ENCODE results near the gene NT5DC3.

NT5DC3 gene

GRCh38 chr12:103802586-103802886 lies 38.5 kb downstream of the NT5DC3 start:
- Histone ChIP-seq H3K9me3 (ENCODE audit: control insufficient read depth, low read length) (no peaks in the 10 kb centered on the region), H3K27ac (ENCODE audit: insufficient read depth, low read length, poor library complexity, severe bottlenecking) (no peak overlapping the region), H3K27me3 (replicated peaks; ENCODE audit: control insufficient read depth, insufficient read depth, low read length, poor library complexity, severe bottlenecking) (no peaks in the 10 kb centered on the region), H3K36me3 (ENCODE audit: control insufficient read depth, insufficient read depth, low read length) (no peaks in the 10 kb centered on the region), H3K4me1 (ENCODE audit: control insufficient read depth, insufficient read depth, low read length, poor library complexity, severe bottlenecking) (no peaks in the 10 kb centered on the region), H3K4me3 (ENCODE audit: insufficient read depth, low read depth, low read length, poor library complexity, severe bottlenecking) (no peak overlapping the region)
- no peak for DNase-seq

GRCh38 chr12:103801709-103802585 lies 39.1 kb downstream of the NT5DC3 start:
- H3K9me3 ChIP-seq (ENCODE audit: control insufficient read depth, low read length) = no peaks in the 10 kb centered on the region
- H3K4me1 ChIP-seq (ENCODE audit: control insufficient read depth, insufficient read depth, low read length, poor library complexity, severe bottlenecking) = no peaks in the 10 kb centered on the region
- no peaks in the 10 kb centered on the region for H3K27me3 ChIP-seq (replicated peaks; ENCODE audit: control insufficient read depth, insufficient read depth, low read length, poor library complexity, severe bottlenecking)
- no peaks in the 10 kb centered on the region for H3K36me3 ChIP-seq (ENCODE audit: control insufficient read depth, insufficient read depth, low read length)
- DNase-seq = no peak
- no peak overlapping the region for H3K4me3 ChIP-seq (ENCODE audit: insufficient read depth, low read depth, low read length, poor library complexity, severe bottlenecking)
- H3K27ac ChIP-seq (ENCODE audit: insufficient read depth, low read length, poor library complexity, severe bottlenecking) = no peak overlapping the region

- H3K36me3 ChIP-seq (ENCODE audit: control insufficient read depth, insufficient read depth, low read length) = no peaks in the 10 kb centered on the region
- H3K27ac ChIP-seq (ENCODE audit: insufficient read depth, low read length, poor library complexity, severe bottlenecking) = no peak overlapping the region
- DNase-seq = no peak
- no peaks in the 10 kb centered on the region for H3K4me1 ChIP-seq (ENCODE audit: control insufficient read depth, insufficient read depth, low read length, poor library complexity, severe bottlenecking)
- no peaks in the 10 kb centered on the region for H3K9me3 ChIP-seq (ENCODE audit: control insufficient read depth, low read length)
- H3K4me3 ChIP-seq (ENCODE audit: insufficient read depth, low read depth, low read length, poor library complexity, severe bottlenecking) = no peak overlapping the region
- H3K27me3 ChIP-seq (replicated peaks; ENCODE audit: control insufficient read depth, insufficient read depth, low read length, poor library complexity, severe bottlenecking) = no peaks in the 10 kb centered on the region
These were observed 40.9 kb downstream of the NT5DC3 start for GRCh38 chr12:103799857-103800771.

GRCh38 chr12:103799504-103799856 lies 41.6 kb downstream of the NT5DC3 start:
- H3K36me3 ChIP-seq (ENCODE audit: control insufficient read depth, insufficient read depth, low read length) = no peaks in the 10 kb centered on the region
- H3K9me3 ChIP-seq (ENCODE audit: control insufficient read depth, low read length) = no peaks in the 10 kb centered on the region
- H3K27ac ChIP-seq (ENCODE audit: insufficient read depth, low read length, poor library complexity, severe bottlenecking) = no peak overlapping the region
- H3K4me1 ChIP-seq (ENCODE audit: control insufficient read depth, insufficient read depth, low read length, poor library complexity, severe bottlenecking) = no peaks in the 10 kb centered on the region
- no peak for DNase-seq
- H3K4me3 ChIP-seq (ENCODE audit: insufficient read depth, low read depth, low read length, poor library complexity, severe bottlenecking) = no peak overlapping the region
- H3K27me3 ChIP-seq (replicated peaks; ENCODE audit: control insufficient read depth, insufficient read depth, low read length, poor library complexity, severe bottlenecking) = no peaks in the 10 kb centered on the region

GRCh38 chr12:103798586-103798985 lies 42.4 kb downstream of the NT5DC3 start:
- no peak overlapping the region for H3K27ac ChIP-seq (ENCODE audit: insufficient read depth, low read length, poor library complexity, severe bottlenecking)
- no peak for DNase-seq
- H3K36me3 ChIP-seq (ENCODE audit: control insufficient read depth, insufficient read depth, low read length) = no peaks in the 10 kb centered on the region
- H3K9me3 ChIP-seq (ENCODE audit: control insufficient read depth, low read length) = no peaks in the 10 kb centered on the region
- no peaks in the 10 kb centered on the region for H3K4me1 ChIP-seq (ENCODE audit: control insufficient read depth, insufficient read depth, low read length, poor library complexity, severe bottlenecking)
- H3K27me3 ChIP-seq (replicated peaks; ENCODE audit: control insufficient read depth, insufficient read depth, low read length, poor library complexity, severe bottlenecking) = no peaks in the 10 kb centered on the region
- H3K4me3 ChIP-seq (ENCODE audit: insufficient read depth, low read depth, low read length, poor library complexity, severe bottlenecking) = no peak overlapping the region

GRCh38 chr12:103794309-103795213 lies 46.5 kb downstream of the NT5DC3 start:
- Histone ChIP-seq H3K4me3 (ENCODE audit: insufficient read depth, low read depth, low read length, poor library complexity, severe bottlenecking) (no peak overlapping the region), H3K36me3 (ENCODE audit: control insufficient read depth, insufficient read depth, low read length) (no peaks in the 10 kb centered on the region), H3K27me3 (replicated peaks; ENCODE audit: control insufficient read depth, insufficient read depth, low read length, poor library complexity, severe bottlenecking) (no peaks in the 10 kb centered on the region), H3K4me1 (ENCODE audit: control insufficient read depth, insufficient read depth, low read length, poor library complexity, severe bottlenecking) (no peaks in the 10 kb centered on the region), H3K27ac (ENCODE audit: insufficient read depth, low read length, poor library complexity, severe bottlenecking) (no peak overlapping the region), H3K9me3 (ENCODE audit: control insufficient read depth, low read length) (no peaks in the 10 kb centered on the region)
- no peak for DNase-seq

GRCh38 chr12:103793512-103794045 lies 47.5 kb downstream of the NT5DC3 start:
- H3K4me3 ChIP-seq (ENCODE audit: insufficient read depth, low read depth, low read length, poor library complexity, severe bottlenecking) = no peak overlapping the region
- H3K27ac ChIP-seq (ENCODE audit: insufficient read depth, low read length, poor library complexity, severe bottlenecking) = no peak overlapping the region
- no peaks in the 10 kb centered on the region for H3K9me3 ChIP-seq (ENCODE audit: control insufficient read depth, low read length)
- no peaks in the 10 kb centered on the region for H3K36me3 ChIP-seq (ENCODE audit: control insufficient read depth, insufficient read depth, low read length)
- no peaks in the 10 kb centered on the region for H3K27me3 ChIP-seq (replicated peaks; ENCODE audit: control insufficient read depth, insufficient read depth, low read length, poor library complexity, severe bottlenecking)
- no peak for DNase-seq
- no peaks in the 10 kb centered on the region for H3K4me1 ChIP-seq (ENCODE audit: control insufficient read depth, insufficient read depth, low read length, poor library complexity, severe bottlenecking)

GRCh38 chr12:103793046-103793445 lies 48.0 kb downstream of the NT5DC3 start:
- no peak overlapping the region for H3K4me3 ChIP-seq (ENCODE audit: insufficient read depth, low read depth, low read length, poor library complexity, severe bottlenecking)
- H3K9me3 ChIP-seq (ENCODE audit: control insufficient read depth, low read length) = no peaks in the 10 kb centered on the region
- H3K27ac ChIP-seq (ENCODE audit: insufficient read depth, low read length, poor library complexity, severe bottlenecking) = no peak overlapping the region
- no peaks in the 10 kb centered on the region for H3K27me3 ChIP-seq (replicated peaks; ENCODE audit: control insufficient read depth, insufficient read depth, low read length, poor library complexity, severe bottlenecking)
- H3K36me3 ChIP-seq (ENCODE audit: control insufficient read depth, insufficient read depth, low read length) = no peaks in the 10 kb centered on the region
- no peaks in the 10 kb centered on the region for H3K4me1 ChIP-seq (ENCODE audit: control insufficient read depth, insufficient read depth, low read length, poor library complexity, severe bottlenecking)
- DNase-seq = no peak

- Histone ChIP-seq H3K27ac (ENCODE audit: insufficient read depth, low read length, poor library complexity, severe bottlenecking) (no peak overlapping the region), H3K9me3 (ENCODE audit: control insufficient read depth, low read length) (no peaks in the 10 kb centered on the region), H3K36me3 (ENCODE audit: control insufficient read depth, insufficient read depth, low read length) (no peaks in the 10 kb centered on the region), H3K27me3 (replicated peaks; ENCODE audit: control insufficient read depth, insufficient read depth, low read length, poor library complexity, severe bottlenecking) (no peaks in the 10 kb centered on the region), H3K4me1 (ENCODE audit: control insufficient read depth, insufficient read depth, low read length, poor library complexity, severe bottlenecking) (no peaks in the 10 kb centered on the region), H3K4me3 (ENCODE audit: insufficient read depth, low read depth, low read length, poor library complexity, severe bottlenecking) (no peak overlapping the region)
- DNase-seq = no peak
These were observed 49.6 kb downstream of the NT5DC3 start for GRCh38 chr12:103791350-103791920.

Measured in effector memory CD4-positive, alpha-beta T cell (primary cell).